ENCODE data around the gene ERICH2. TPM values are rescaled to one million over a fixed set of nuclear protein-coding genes. Genes with fewer than 3 reads are reported as not detected.

Gene ERICH2, protein sequence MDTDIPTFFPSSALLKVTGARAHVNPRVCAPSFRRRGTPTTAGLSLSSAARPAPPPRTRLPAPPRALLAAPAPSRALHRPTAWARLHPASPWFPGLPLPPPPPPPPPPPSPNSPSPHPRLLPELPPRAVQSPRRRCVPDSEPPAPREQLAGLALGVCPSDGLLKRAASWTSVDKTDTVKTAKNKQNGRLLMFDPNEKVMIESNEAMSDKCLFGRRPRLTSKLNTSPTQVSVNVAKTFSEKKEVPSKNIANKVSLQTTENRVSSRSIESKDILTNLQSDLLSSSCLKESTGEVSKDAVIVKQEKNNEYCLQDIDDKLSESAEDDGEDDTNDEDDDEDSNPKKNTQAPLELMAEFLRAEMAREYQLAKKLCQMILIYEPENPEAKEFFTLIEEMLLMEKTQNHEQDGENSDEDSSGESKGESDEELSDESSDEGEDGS
- not detected in 2 replicates for total RNA-seq

DNA sequence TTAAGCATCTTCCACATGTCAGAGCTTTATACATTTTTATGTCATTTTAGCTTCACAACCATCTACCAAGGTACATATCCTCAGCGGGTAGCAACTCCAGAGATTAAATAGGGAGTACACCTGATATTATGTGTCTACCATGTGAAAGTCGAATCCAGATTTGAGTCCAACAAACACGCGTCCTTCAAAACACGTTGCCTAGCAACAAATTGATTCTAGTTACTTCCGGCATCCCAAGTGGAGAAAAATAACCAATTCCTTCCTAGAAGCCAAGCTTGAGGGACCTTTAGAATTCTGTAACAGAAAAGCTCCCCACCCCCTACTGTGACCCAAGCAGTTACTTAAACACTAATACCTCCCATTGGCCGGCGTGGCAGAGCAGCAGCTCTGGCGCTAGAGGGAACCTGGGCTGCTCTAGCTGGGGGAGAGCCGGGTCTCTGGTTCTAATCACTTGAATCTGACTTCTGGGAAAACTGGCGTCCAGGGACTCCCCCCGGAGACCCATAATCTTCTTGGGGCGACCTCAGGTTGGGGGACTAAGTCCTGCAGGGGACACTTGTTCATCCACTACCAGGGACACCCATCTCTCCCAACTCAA lies at the start of gene ERICH2:
Gene ERICH2 (plus strand): TSS at position 371 of the 598 bp plus-strand sequence. CDS start 304 bp downstream, outside the sequence.

DNA sequence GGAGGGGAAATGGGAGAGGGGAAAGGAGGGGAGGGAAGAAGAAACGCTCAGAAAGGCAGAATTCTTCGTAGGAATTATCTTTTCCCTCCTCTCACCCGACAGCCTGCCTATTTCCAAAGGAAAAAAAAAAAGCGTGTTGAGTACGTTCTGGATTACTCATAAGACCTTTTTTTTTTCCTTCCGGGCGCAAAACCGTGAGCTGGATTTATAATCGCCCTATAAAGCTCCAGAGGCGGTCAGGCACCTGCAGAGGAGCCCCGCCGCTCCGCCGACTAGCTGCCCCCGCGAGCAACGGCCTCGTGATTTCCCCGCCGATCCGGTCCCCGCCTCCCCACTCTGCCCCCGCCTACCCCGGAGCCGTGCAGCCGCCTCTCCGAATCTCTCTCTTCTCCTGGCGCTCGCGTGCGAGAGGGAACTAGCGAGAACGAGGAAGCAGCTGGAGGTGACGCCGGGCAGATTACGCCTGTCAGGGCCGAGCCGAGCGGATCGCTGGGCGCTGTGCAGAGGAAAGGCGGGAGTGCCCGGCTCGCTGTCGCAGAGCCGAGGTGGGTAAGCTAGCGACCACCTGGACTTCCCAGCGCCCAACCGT lies 46.4 kb downstream of the ERICH2 start, which contains the start of gene GAD1:
Gene GAD1 (plus strand): TSS at position 384 of the 589 bp plus-strand sequence. CDS start 1,705 bp downstream, outside the sequence.

Small RNA genes within 50 kb of the gene (small RNA-seq; reads per million reads assigned to genes)
- not detected for gene RF00019

Other genes starting within 250 kb of the ERICH2 start
- under 0.01 TPM in 1 of 2 replicates, not detected in the other for gene SP5, start 55.0 kb upstream of the ERICH2 start, total RNA-seq
- 0.33 TPM in 1 of 2 replicates, not detected in the other for gene GAD1, start 46.5 kb downstream of the ERICH2 start, total RNA-seq
- gene GORASP2, start 158.9 kb downstream of the ERICH2 start, total RNA-seq = 63.1 and 64.3 TPM in 2 replicates

All from vein endothelial cell (primary cell).